SK-N-SH treated with all-trans-retinoic acid at 6 μM for 48 hours (cell line): ENCODE results near the gene HS3ST5.

Experiments
- ARNTL ChIP-seq: fragments of 450-650 bp; formaldehyde crosslinking; IDR thresholded peaks from 2 replicates; pipeline ENCODE4 v1.5.0; 2020; ENCODE audit warnings: low read depth, mild to moderate bottlenecking, moderate library complexity, borderline replicate concordance
- BACH2 ChIP-seq: fragments of 250-450 bp; sonication (Bioruptor Pico); IDR thresholded peaks from 2 replicates; pipeline ENCODE4 v1.9.0; 2021; ENCODE audit warnings: mild to moderate bottlenecking, borderline replicate concordance
- GLIS3 ChIP-seq: fragments of 250-450 bp; sonication (Bioruptor Pico); IDR thresholded peaks from 2 replicates; pipeline ENCODE4 v1.5.0; 2020; ENCODE audit warnings: mild to moderate bottlenecking, moderate library complexity
- ISL1 ChIP-seq: fragments of 250-450 bp; sonication (Bioruptor Pico); IDR thresholded peaks from 2 replicates; pipeline ENCODE4 v2.1.2; 2022; ENCODE audit warnings: mild to moderate bottlenecking, moderate library complexity
- TOX ChIP-seq: fragments of 250-450 bp; sonication (Bioruptor Pico); IDR thresholded peaks from 2 replicates; pipeline ENCODE4 v1.8.0; 2021; ENCODE audit warnings: mild to moderate bottlenecking, moderate library complexity, borderline replicate concordance
- ZC3H10 ChIP-seq: fragments of 250-450 bp; sonication (Bioruptor Pico); IDR thresholded peaks from 2 replicates; pipeline ENCODE4 v1.5.1; 2021; ENCODE audit warnings: mild to moderate bottlenecking, moderate library complexity
- ZFP30 ChIP-seq: fragments of 450-650 bp; formaldehyde crosslinking; IDR thresholded peaks from 2 replicates; pipeline ENCODE4 v1.5.0; 2022; ENCODE audit warnings: mild to moderate bottlenecking, moderate library complexity
- ZNF8 ChIP-seq: fragments of 450-650 bp; formaldehyde crosslinking; IDR thresholded peaks from 2 replicates; pipeline ENCODE4 v1.5.0; 2020; ENCODE audit warnings: mild to moderate bottlenecking, moderate library complexity
- TF ChIP-seq, protein P1 (sequence below): fragments of 250-450 bp; sonication (Bioruptor Pico); IDR thresholded peaks from 2 replicates; pipeline ENCODE4 v1.8.0; 2021; ENCODE audit warnings: low read depth, mild to moderate bottlenecking, moderate library complexity, borderline replicate concordance
- TF ChIP-seq, protein P2 (sequence below): fragments of 250-450 bp; sonication (Bioruptor Pico); IDR thresholded peaks from 2 replicates; pipeline ENCODE4 v1.8.0; 2020; ENCODE audit warnings: mild to moderate bottlenecking, moderate library complexity, borderline replicate concordance
- TF ChIP-seq, protein P3 (sequence below): fragments of 250-450 bp; sonication (Bioruptor Pico); IDR thresholded peaks from 2 replicates; pipeline ENCODE4 v1.5.1; 2020; ENCODE audit warnings: low read depth, mild to moderate bottlenecking, moderate library complexity

- TF ChIP-seq, protein P1, sequence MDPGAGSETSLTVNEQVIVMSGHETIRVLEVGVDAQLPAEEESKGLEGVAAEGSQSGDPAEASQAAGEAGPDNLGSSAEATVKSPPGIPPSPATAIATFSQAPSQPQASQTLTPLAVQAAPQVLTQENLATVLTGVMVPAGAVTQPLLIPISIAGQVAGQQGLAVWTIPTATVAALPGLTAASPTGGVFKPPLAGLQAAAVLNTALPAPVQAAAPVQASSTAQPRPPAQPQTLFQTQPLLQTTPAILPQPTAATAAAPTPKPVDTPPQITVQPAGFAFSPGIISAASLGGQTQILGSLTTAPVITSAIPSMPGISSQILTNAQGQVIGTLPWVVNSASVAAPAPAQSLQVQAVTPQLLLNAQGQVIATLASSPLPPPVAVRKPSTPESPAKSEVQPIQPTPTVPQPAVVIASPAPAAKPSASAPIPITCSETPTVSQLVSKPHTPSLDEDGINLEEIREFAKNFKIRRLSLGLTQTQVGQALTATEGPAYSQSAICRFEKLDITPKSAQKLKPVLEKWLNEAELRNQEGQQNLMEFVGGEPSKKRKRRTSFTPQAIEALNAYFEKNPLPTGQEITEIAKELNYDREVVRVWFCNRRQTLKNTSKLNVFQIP (CRISPR knock-in tag): no peak
- no peak for TF ChIP-seq ISL1 (CRISPR knock-in tag)
- no peak for TF ChIP-seq ZC3H10
- no peak for TF ChIP-seq ZFP30 (CRISPR knock-in tag)
- TF ChIP-seq BACH2: no peak
- TF ChIP-seq GLIS3 (CRISPR knock-in tag): no peak
- TF ChIP-seq, protein P2, sequence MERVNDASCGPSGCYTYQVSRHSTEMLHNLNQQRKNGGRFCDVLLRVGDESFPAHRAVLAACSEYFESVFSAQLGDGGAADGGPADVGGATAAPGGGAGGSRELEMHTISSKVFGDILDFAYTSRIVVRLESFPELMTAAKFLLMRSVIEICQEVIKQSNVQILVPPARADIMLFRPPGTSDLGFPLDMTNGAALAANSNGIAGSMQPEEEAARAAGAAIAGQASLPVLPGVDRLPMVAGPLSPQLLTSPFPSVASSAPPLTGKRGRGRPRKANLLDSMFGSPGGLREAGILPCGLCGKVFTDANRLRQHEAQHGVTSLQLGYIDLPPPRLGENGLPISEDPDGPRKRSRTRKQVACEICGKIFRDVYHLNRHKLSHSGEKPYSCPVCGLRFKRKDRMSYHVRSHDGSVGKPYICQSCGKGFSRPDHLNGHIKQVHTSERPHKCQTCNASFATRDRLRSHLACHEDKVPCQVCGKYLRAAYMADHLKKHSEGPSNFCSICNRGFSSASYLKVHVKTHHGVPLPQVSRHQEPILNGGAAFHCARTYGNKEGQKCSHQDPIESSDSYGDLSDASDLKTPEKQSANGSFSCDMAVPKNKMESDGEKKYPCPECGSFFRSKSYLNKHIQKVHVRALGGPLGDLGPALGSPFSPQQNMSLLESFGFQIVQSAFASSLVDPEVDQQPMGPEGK (CRISPR knock-in tag): no peak
- TF ChIP-seq ARNTL (CRISPR knock-in tag): no peak
- TF ChIP-seq ZNF8 (CRISPR knock-in tag): no peak
- TF ChIP-seq, protein P3, sequence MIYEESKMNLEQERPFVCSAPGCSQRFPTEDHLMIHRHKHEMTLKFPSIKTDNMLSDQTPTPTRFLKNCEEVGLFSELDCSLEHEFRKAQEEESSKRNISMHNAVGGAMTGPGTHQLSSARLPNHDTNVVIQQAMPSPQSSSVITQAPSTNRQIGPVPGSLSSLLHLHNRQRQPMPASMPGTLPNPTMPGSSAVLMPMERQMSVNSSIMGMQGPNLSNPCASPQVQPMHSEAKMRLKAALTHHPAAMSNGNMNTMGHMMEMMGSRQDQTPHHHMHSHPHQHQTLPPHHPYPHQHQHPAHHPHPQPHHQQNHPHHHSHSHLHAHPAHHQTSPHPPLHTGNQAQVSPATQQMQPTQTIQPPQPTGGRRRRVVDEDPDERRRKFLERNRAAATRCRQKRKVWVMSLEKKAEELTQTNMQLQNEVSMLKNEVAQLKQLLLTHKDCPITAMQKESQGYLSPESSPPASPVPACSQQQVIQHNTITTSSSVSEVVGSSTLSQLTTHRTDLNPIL: no peak
- no peak for TF ChIP-seq TOX (CRISPR knock-in tag)
Measured at GRCh38 chr6:114286211-114286610, 56.6 kb downstream of the HS3ST5 start.
